ENCODE measurements around the gene RAMP3.
"Not testable (repeated sequence)": the region's sequence is repeated elsewhere in the genome, so short reads cannot be mapped to it uniquely, and the experiment has no call there.

The RAMP3 gene

GRCh38 chr7:45196374-45196773 lies 38.8 kb downstream of the RAMP3 start:
- DNase-seq (ENCODE audit: low read depth) = peak; percentile 51

DNA sequence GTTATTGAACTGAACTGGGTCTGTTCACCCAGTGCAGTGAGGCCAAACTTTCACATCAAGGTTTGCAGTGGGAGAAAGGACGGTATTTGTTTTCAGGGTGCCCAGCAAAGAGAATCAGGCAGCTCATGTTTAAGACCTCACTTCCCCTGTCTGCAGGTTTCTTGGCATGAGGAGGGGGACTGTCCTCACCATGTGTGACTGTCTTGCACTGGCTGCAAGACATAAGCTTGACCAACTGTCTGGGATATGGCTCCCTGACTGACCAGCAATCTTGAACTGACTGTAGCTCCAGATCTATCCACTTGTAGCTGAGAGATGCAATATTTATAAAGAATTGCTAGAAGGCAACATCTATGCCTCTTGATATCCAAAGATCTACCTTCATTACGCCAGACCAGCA lies 39.9 kb downstream of the RAMP3 start:
- DNase-seq (ENCODE audit: low read depth) = no peak

- DNase-seq (ENCODE audit: low read depth) = no peak
Observed at GRCh38 chr7:45198986-45199385, 41.4 kb downstream of the RAMP3 start.

GRCh38 chr7:45199506-45199905 lies 41.9 kb downstream of the RAMP3 start:
- no peak for DNase-seq (ENCODE audit: low read depth)

GRCh38 chr7:45202625-45203024 lies 45.0 kb downstream of the RAMP3 start:
- no peak for DNase-seq (ENCODE audit: low read depth)

GRCh38 chr7:45203036-45203435 lies 45.4 kb downstream of the RAMP3 start:
- no peak for DNase-seq (ENCODE audit: low read depth)

- no peak for DNase-seq (ENCODE audit: low read depth)
Observed at GRCh38 chr7:45203459-45203858, 45.9 kb downstream of the RAMP3 start.

GRCh38 chr7:45203936-45204445 lies 46.4 kb downstream of the RAMP3 start:
- DNase-seq (ENCODE audit: low read depth) = no peak

GRCh38 chr7:45206266-45206665 lies 48.7 kb downstream of the RAMP3 start:
- DNase-seq (ENCODE audit: low read depth) = not testable (repeated sequence)

DNA sequence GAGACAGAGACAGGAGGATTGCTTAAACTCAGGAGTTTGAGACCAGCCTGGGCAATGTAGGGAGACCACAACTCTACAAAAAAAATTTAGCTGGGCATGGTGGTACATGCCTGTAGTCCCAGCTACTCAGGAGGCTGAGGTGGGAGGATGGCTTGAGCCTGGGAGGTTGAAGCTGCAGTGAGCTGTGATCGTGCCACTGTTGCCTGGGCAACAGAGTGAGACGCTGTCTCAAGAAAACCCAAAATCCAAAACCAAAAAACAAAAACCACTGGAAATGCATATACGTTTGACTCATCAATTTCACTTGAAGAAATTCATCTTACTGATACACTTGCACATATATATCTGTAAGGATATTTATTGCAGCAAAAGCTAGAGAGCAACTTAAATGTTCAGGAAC lies 52.3 kb downstream of the RAMP3 start:
- DNase-seq (ENCODE audit: low read depth) = not testable (repeated sequence)

GRCh38 chr7:45211066-45211465 lies 53.5 kb downstream of the RAMP3 start:
- no peak for DNase-seq (ENCODE audit: low read depth)

DNA sequence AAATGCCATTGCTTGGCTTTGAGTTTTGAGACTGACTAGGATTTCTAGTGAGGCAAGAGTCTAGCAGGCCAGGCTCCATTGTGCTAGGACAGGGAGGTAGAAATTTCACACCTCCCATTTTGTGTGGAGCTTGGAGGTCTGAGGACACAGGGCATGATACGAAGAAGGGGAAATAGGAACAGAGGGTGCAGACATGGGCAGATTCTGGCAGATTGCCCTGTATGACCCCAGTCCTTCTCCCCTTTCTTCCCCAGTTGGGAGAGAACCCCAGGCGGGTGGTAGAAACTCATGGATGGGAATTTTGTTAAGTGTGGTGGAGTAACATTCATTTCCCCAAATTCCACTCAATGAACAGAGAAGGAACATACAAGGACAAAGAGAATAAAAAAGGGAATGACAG lies 54.4 kb downstream of the RAMP3 start:
- DNase-seq (ENCODE audit: low read depth) = no peak

GRCh38 chr7:45212606-45213005 lies 55.0 kb downstream of the RAMP3 start:
- DNase-seq (ENCODE audit: low read depth) = no peak

- no peak for DNase-seq (ENCODE audit: low read depth)
Observed at GRCh38 chr7:45215601-45216062, 58.0 kb downstream of the RAMP3 start.

DNA sequence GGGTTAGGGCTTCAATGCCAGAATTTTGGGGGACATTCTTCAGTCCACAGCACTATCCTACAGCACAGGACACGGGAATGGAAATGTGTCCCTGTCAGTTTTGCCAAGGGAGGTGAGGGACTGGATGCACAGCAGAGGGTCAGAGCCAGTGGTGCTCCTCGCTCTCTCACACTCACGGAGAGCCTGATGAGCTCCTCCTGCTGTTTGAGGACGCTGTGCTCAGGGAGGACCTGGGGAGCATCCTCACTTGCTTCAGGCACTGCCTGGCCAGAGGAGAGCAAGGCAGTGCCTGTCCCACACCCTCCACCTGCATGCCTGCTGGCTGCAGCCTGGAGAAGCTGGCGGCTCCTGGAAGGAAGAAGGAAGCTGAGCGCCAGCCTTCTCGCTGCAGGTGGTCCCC lies 58.6 kb downstream of the RAMP3 start:
- DNase-seq (ENCODE audit: low read depth) = no peak

GRCh38 chr7:45216622-45217165 lies 59.1 kb downstream of the RAMP3 start:
- DNase-seq (ENCODE audit: low read depth) = no peak

GRCh38 chr7:45217358-45217757 lies 59.8 kb downstream of the RAMP3 start:
- no peak for DNase-seq (ENCODE audit: low read depth)

GRCh38 chr7:45219130-45219529 lies 61.5 kb downstream of the RAMP3 start:
- DNase-seq (ENCODE audit: low read depth) = no peak

- no peak for DNase-seq (ENCODE audit: low read depth)
Observed at GRCh38 chr7:45219801-45220435, 62.3 kb downstream of the RAMP3 start.

DNA sequence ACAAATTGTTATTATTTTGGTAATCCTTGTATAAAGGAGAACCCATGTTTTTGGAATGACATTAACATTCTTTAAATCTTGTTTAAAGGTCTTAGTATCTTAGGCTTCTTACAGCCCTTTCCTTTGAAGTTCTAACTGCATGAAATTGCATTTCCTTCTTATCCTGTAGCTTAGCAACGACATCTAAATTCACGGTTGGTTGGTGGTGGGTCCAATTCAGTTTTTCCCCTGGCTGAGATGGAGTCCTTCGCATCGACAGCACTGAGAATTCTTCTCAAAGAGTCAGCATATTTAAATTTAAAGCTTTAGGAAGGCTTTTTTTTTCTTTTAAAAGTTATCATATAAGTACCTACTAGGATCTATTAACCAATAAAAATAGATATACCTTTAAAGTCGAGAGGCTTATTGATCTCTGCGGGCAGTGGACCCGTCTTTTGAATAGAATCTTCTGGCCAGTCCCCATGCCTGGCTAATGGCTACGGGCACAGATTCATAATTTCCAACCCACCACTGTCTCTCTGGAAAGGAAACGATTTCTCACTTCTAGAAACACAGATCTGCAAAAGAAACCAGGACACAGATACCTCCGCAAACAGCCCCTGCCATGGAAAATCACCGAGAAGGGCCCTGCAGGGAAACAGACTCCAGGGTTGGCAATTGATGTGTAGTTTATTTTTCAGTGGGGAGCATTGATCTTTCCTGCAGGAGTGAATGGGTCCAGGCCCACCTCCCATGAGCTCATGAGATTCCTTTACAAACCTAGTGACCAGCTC lies 63.4 kb downstream of the RAMP3 start:
- no peak for DNase-seq (ENCODE audit: low read depth)

DNA sequence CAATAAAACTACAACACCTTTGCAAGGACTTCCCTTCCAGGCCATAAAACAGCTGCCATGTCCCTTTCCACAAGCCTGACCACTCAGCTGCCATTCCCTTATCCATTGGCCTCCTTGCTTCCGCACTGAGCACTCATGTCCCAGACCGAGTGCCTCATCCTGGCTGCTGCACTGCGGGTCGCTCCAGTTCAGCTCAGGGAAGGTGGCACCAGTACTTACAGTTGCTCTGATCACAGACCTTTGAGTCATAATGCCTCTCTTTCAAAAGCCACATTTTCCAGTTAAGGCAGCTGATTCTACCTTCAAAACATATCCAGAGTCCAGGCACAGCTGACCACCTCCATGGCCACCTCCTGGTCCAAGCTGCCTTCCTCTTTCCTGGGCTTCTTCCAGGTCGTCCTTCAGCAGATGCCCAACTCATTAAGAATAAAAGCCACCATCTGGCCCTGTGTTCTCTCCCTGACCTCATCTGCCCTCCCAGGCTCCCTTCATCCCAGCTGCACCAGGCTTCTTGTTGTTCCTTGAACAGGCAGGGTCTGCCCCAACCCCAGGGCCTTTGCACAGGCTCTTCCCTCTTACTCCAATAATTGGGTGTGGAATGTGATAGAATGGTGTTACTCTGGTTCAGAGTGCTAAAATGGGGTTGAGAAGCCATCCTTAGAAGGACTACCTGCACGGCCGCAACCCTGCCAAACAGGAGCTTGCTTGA lies 64.5 kb downstream of the RAMP3 start:
- DNase-seq (ENCODE audit: low read depth) = no peak

DNA sequence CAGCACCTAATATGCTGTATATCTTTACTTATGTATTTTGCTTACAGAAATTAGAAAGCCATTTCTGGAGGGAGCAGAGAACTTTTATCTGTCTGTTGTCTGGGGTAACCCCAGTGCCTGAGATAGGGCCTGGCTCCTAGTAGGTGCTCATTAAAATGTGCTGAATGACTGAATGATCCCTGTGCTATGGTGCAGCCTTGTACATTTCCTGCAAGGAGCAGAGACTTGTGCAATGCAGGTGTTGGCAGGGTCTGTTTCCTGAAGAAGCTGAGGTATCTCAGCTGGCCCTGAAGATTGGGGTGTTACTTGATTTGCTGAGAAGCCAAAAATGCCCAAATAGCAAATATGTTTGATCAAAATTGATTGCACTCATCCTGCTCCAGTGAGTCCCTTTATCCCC lies 65.5 kb downstream of the RAMP3 start:
- no peak for DNase-seq (ENCODE audit: low read depth)

All from activated T-cell treated with anti-CD3 and anti-CD28 coated beads for 24 hours (primary cell).